Right lung (tissue), 5 donors: ENCODE results near the gene KRTAP5-5. TPM values are rescaled to one million over a fixed set of nuclear protein-coding genes. Genes with fewer than 3 reads are reported as not detected.

ENCODE experiments used
- DNase-seq, 2 donors: peaks; one replicate each; pipeline ENCODE4 v3.0.0-alpha.2; 2013
- polyA plus RNA-seq, 5 donors: library from polyadenylated mRNA; unstranded; fragments of 120-200 nt; gene quantifications; one replicate each; pipeline versions ENCODE4 v1.2.1 to v1.2.3, GENCODE V29; 2013; ENCODE audit warnings: inconsistent platforms in 1 of 5, low replicate concordance in 1 of 5; ENCODE audit not compliant: insufficient read length in 5 of 5, insufficient read depth in 1 of 5

Gene KRTAP5-5
- polyA plus RNA-seq, 5 donors = not detected

DNA sequence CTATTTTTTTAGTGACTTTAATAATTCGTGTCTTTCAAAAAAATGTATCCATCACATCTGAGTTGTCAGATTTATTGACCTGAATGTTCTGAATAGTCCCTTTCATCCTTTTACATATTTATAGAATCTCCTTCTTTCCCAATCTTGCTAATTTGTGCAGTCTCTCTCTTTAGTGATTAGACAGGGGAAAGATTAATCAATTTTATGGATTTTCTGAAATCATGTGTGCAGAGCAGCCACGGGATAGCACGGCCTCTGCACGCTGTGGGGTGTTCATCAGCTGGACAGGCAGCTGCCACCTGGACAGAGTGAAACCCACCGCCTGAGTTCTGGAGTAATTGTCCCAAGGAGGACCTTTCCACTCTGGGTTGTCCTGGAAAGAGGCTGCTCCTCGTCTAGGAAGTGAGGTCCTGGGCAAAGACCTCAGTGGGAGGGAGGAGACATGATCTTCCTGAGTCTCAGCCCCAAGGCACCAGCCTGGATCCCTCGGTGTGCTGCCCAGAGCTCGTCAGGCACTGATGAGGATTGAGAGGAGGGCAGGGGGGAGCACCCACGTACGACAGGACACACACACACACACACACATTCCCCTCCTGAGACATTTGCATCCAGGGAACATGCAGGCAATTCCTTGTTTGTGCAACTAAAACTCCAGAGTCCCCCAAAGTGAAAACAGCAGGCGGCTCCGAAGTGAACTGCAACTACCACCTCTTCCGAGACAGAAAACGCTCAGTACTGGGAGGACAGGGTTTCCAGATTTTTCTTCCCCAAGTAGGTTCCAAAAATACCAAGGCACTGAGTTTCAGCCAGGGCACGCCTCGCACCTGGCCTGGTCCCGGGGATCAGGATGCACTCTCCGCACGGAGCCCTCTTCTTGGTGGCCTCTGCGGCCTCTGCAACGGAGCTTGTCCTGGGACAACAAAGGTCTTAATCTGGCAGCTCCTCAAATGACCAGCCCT lies 44.9 kb downstream of the KRTAP5-5 start:
- no peak for DNase-seq

GRCh38 chr11:1675536-1676228 lies 46.1 kb downstream of the KRTAP5-5 start:
- DNase-seq = no peak

- no peak for DNase-seq
Measured at GRCh38 chr11:1676229-1676740, 46.7 kb downstream of the KRTAP5-5 start.

- no peak for DNase-seq
Measured at GRCh38 chr11:1679881-1680280, 50.3 kb downstream of the KRTAP5-5 start.

Other genes starting within 250 kb of the KRTAP5-5 start
- 1 to 10 TPM in 1 of 5 donors, under 1 TPM in 4; 0.55 to 1.4 (median 0.67) TPM for gene BRSK2, start 239.8 kb upstream of the KRTAP5-5 start, polyA plus RNA-seq
- 10 to 100 TPM; 30.7 to 40.5 (median 35.2) TPM for gene MOB2, start 143.0 kb upstream of the KRTAP5-5 start, polyA plus RNA-seq
- gene DUSP8, start 57.5 kb upstream of the KRTAP5-5 start, polyA plus RNA-seq = 1 to 10 TPM in 3 of 5 donors, under 1 TPM in 2; 0.85 to 1.8 (median 1.2) TPM
- not detected for gene KRTAP5-1, start 44.5 kb upstream of the KRTAP5-5 start, polyA plus RNA-seq
- not detected for gene KRTAP5-2, start 31.5 kb upstream of the KRTAP5-5 start, polyA plus RNA-seq
- gene KRTAP5-3, start 21.3 kb upstream of the KRTAP5-5 start, polyA plus RNA-seq = not detected
- not detected for gene KRTAP5-4, start 7.6 kb upstream of the KRTAP5-5 start, polyA plus RNA-seq
- gene KRTAP5-6, start 67.4 kb downstream of the KRTAP5-5 start, polyA plus RNA-seq = not detected
- gene IFITM10, start 120.8 kb downstream of the KRTAP5-5 start, polyA plus RNA-seq = under 1 TPM; 0.08 to 0.24 (median 0.10) TPM
- gene CTSD, start 134.2 kb downstream of the KRTAP5-5 start, polyA plus RNA-seq = 100 to 1,000 TPM in 4 of 5 donors, 10 to 100 TPM in 1; 97.8 to 192 (median 126) TPM
- 1 to 10 TPM in 1 of 5 donors, under 1 TPM in 4; 0.15 to 1.2 (median 0.57) TPM for gene SYT8, start 205.2 kb downstream of the KRTAP5-5 start, polyA plus RNA-seq
- 100 to 1,000 TPM in 1 of 5 donors, 1 to 10 TPM in 2, under 1 TPM in 2; 0.46 to 153 (median 1.5) TPM for gene TNNI2, start 209.2 kb downstream of the KRTAP5-5 start, polyA plus RNA-seq
- gene LSP1, start 223.3 kb downstream of the KRTAP5-5 start, polyA plus RNA-seq = 1 to 10 TPM; 5.4 to 9.9 (median 7.6) TPM